Erythroblast (primary cell): ENCODE results near the gene RAB22A.
"Not testable (repeated sequence)": the region's sequence is repeated elsewhere in the genome, so short reads cannot be mapped to it uniquely, and the experiment has no call there.

Experiments
- DNase-seq, 2 experiments: peaks; one replicate each; lab custom pipeline; 2025; lab: John Stamatoyannopoulos, UW
- GATA1 ChIP-seq: IDR thresholded peaks from 2 replicates; pipeline ENCODE4 v1.6.1; 2011; ENCODE audit warnings: low read depth, mild to moderate bottlenecking, control low read depth, low read length, moderate library complexity
- POLR2A ChIP-seq: IDR thresholded peaks from 2 replicates; pipeline ENCODE4 v1.6.1; 2011; ENCODE audit warnings: mild to moderate bottlenecking, low read length

The RAB22A gene

DNA sequence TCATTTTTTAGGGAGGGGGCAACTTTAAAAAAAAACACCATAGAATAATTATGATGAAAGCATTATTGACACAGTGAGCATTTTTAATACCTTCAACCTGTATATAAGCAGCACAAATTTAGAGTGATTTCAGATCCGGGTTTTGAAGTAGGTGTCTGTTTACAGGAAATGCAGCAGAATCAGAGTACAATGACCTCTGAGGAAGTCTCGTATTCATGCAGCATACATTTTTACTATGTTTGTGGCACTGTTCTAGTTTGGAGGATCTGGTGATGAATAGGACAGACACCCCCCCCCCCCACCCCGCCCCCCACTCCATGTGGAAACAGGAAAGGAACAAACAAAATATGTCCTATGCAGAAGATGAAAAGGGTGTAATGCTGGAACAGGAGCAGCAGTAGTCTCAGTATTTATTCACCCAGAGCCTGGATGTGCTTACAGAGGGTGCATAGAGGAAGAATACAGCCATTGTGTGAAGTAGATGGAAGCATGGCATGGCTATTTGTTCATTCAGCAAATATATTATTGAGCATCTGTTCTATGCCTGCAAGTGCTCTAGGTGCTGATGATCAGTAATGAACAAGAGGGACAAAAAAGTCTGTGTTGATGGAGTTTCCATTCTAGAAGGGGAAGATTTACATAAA, 99.2 kb downstream of the RAB22A start:
- no peak for TF ChIP-seq GATA1
- TF ChIP-seq POLR2A = no peak
- DNase-seq = no peak

- not testable (repeated sequence) for DNase-seq
Measured at GRCh38 chr20:58414216-58414615, 104.7 kb downstream of the RAB22A start.

DNA sequence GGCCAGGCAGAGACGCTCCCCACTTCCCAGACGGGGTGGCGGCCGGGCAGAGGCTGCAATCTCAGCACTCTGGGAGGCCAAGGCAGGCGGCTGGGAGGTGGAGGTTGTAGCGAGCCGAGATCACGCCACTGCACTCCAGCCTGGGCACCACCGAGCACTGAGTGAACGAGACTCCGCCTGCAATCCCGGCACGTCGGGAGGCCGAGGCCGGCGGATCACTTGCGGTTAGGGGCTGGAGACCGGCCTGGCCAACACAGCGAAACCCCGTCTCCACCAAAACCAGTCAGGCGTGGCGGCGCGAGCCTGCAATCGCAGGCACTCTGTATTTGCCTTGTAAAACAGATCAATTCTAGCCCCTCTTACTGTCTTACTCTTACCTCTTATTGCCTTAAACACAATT, 105.3 kb downstream of the RAB22A start:
- DNase-seq = not testable (repeated sequence)

- DNase-seq = no peak
- TF ChIP-seq POLR2A (no peak), GATA1 (no peak)
Measured at GRCh38 chr20:58416057-58416456, 106.5 kb downstream of the RAB22A start.

DNA sequence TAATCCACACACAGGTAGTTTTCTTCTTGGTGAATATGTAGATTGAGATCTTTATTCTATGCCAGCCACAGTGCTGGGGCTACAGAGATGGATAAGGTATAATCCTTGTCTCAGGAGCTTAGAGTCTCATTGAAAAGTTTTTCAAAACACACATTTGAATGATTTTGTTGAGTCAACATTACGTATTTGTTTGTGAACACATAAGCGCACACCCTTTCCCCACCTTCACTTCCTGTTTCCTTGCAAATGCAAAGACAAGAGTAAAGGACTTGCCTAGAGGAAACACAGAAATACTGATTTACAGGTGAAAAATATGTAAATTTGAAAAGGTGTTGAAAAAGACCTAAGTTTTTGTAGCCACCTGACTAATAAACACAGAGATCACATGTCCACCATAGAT, 107.3 kb downstream of the RAB22A start:
- DNase-seq = no peak

More for the DNA sequence above, 107.3 kb downstream of the RAB22A start:
- TF ChIP-seq POLR2A (no peak), GATA1 (no peak)
